IMR-90 (cell line): ENCODE measurements around the gene UBALD1. TPM values are rescaled to one million over a fixed set of nuclear protein-coding genes. Genes with fewer than 3 reads are reported as not detected.

Experiments
- ATAC-seq: fragments of 200-7000 bp; cut with Tn5 transposase; 2 replicates; pipeline ENCODE4 v1.9.1; 2020; ENCODE audit warnings: low read depth, mild to moderate bottlenecking, moderate library complexity
- BruUV-seq: library from RNA; stranded (reverse); fragments of 400-500 nt; replicated peaks from 2 replicates; lab custom pipeline; 2021; lab: Mats Ljungman, UMichigan
- CTCF ChIA-PET: fragments of 300-600 bp; formaldehyde crosslinking; extraction: SDS; loops from one replicate; lab custom pipeline; 2021; ENCODE audit warnings: antibody characterized with exemption; lab: Yijun Ruan, JAX
- POLR2A ChIA-PET: fragments of 300-600 bp; sonication (Branson Sonifier 250); formaldehyde crosslinking; loops from one replicate; lab custom pipeline; 2022; ENCODE audit warnings: antibody characterized with exemption; ENCODE audit not compliant: unreplicated experiment; lab: Charles Lee
- DNase-seq: peaks from one replicate; pipeline ENCODE4 v3.0.0; 2013
- H2AFZ ChIP-seq: replicated peaks from 2 replicates; pipeline ENCODE3; 2013; ENCODE audit warnings: low read length, mild to moderate bottlenecking; ENCODE audit not compliant: poor library complexity
- H2AK5ac ChIP-seq: 2 replicates; pipeline ENCODE4 v1.6.1; 2013; ENCODE audit warnings: low read depth, low read length, inconsistent platforms
- H2AK9ac ChIP-seq: replicated peaks from 2 replicates; pipeline ENCODE3; 2013; ENCODE audit warnings: mild to moderate bottlenecking, low read depth, low read length, moderate library complexity; ENCODE audit not compliant: poor library complexity
- H2BK120ac ChIP-seq: 2 replicates; pipeline ENCODE4 v1.6.1; 2013; ENCODE audit warnings: low read depth, low read length, inconsistent platforms
- H2BK15ac ChIP-seq: 3 replicates; pipeline ENCODE4 v1.6.1; 2013; ENCODE audit warnings: low read depth, low read length, inconsistent platforms
- H2BK20ac ChIP-seq: 2 replicates; pipeline ENCODE4 v1.6.1; 2013; ENCODE audit warnings: low read depth, mild to moderate bottlenecking, inconsistent platforms, low read length, moderate library complexity
- H2BK5ac ChIP-seq: 2 replicates; pipeline ENCODE4 v1.6.1; 2013; ENCODE audit warnings: mild to moderate bottlenecking, low read depth, low read length, inconsistent platforms; ENCODE audit not compliant: poor library complexity, severe bottlenecking
- H3K14ac ChIP-seq: replicated peaks from 2 replicates; pipeline ENCODE4 v1.6.1; 2013; ENCODE audit warnings: low read depth, low read length, inconsistent platforms
- H3K18ac ChIP-seq: 2 replicates; pipeline ENCODE4 v1.6.1; 2013; ENCODE audit warnings: low read depth, low read length, control low read depth
- H3K23ac ChIP-seq: 2 replicates; pipeline ENCODE4 v1.6.1; 2013; ENCODE audit warnings: low read depth, low read length, inconsistent platforms
- H3K27ac ChIP-seq: 2 replicates; pipeline ENCODE4 v1.5.1; 2013; ENCODE audit warnings: mild to moderate bottlenecking, control low read depth, low read length; ENCODE audit not compliant: insufficient read depth
- H3K27me3 ChIP-seq: 2 replicates; pipeline ENCODE4 v1.6.1; 2013; ENCODE audit warnings: low read length; ENCODE audit not compliant: control insufficient read depth, insufficient read depth
- H3K36me3 ChIP-seq: 2 replicates; pipeline ENCODE4 v1.6.1; 2013; ENCODE audit warnings: low read length, mixed read lengths; ENCODE audit not compliant: control insufficient read depth, insufficient read depth
- H3K4ac ChIP-seq: 2 replicates; pipeline ENCODE4 v1.6.1; 2013; ENCODE audit warnings: low read depth, low read length, inconsistent platforms
- H3K4me1 ChIP-seq: 2 replicates; pipeline ENCODE4 v1.6.1; 2013; ENCODE audit warnings: low read length, mixed read lengths; ENCODE audit not compliant: control insufficient read depth, insufficient read depth
- H3K4me2 ChIP-seq: 2 replicates; pipeline ENCODE4 v1.6.1; 2013; ENCODE audit warnings: low read depth, mild to moderate bottlenecking, control low read depth, low read length, moderate library complexity
- H3K4me3 ChIP-seq: 2 replicates; pipeline ENCODE4 v1.5.1; 2013; ENCODE audit warnings: low read depth, mild to moderate bottlenecking, control low read depth, low read length, moderate library complexity; ENCODE audit not compliant: insufficient read depth
- H3K56ac ChIP-seq: 2 replicates; pipeline ENCODE4 v1.6.1; 2013; ENCODE audit warnings: low read length, inconsistent platforms; ENCODE audit not compliant: insufficient read depth; ENCODE audit errors: extremely low read depth
- H3K79me1 ChIP-seq, 2 experiments: 2 replicates each; pipeline ENCODE4 v1.6.1; 2013; ENCODE audit warnings: low read length in 2 of 2, inconsistent platforms in 1 of 2, low read depth in 1 of 2
- H3K9ac ChIP-seq: 2 replicates; pipeline ENCODE4 v1.6.1; 2013; ENCODE audit warnings: low read depth, low read length, control low read depth
- H3K9me1 ChIP-seq: 2 replicates; pipeline ENCODE4 v1.6.1; 2013; ENCODE audit warnings: low read length, inconsistent platforms; ENCODE audit not compliant: insufficient read depth
- H3K9me3 ChIP-seq: 2 replicates; pipeline ENCODE4 v1.6.1; 2013; ENCODE audit warnings: low read length; ENCODE audit not compliant: control insufficient read depth, insufficient read depth
- H4K20me1 ChIP-seq: 2 replicates; pipeline ENCODE4 v1.6.1; 2013; ENCODE audit warnings: low read length, inconsistent platforms; ENCODE audit not compliant: insufficient read depth
- H4K5ac ChIP-seq: 2 replicates; pipeline ENCODE4 v1.6.1; 2013; ENCODE audit warnings: mild to moderate bottlenecking, low read depth, low read length, control low read depth
- H4K8ac ChIP-seq, 2 experiments: 2 replicates each; pipeline ENCODE4 v1.6.1; 2013; ENCODE audit warnings: low read depth in 2 of 2, low read length in 2 of 2, control low read depth in 1 of 2, inconsistent platforms in 1 of 2
- H4K91ac ChIP-seq: 2 replicates; pipeline ENCODE4 v1.6.1; 2013; ENCODE audit warnings: low read depth, low read length, inconsistent platforms; ENCODE audit not compliant: insufficient read depth
- BHLHE40 ChIP-seq: fragments of 150-350 bp; IDR thresholded peaks from 2 replicates; pipeline ENCODE4 v1.6.1; 2016; ENCODE audit warnings: mild to moderate bottlenecking, low read depth, low read length
- CEBPB ChIP-seq: IDR thresholded peaks from 2 replicates; pipeline ENCODE4 v1.6.1; 2012; ENCODE audit warnings: low read depth, low read length, improper control_type of control experiment
- CHD1 ChIP-seq: IDR thresholded peaks from 2 replicates; pipeline ENCODE4 v1.6.1; 2012; ENCODE audit warnings: low read depth, low read length, improper control_type of control experiment
- CTCF ChIP-seq: conservative IDR thresholded peaks from 2 replicates; pipeline ENCODE4 v1.5.1; 2012; ENCODE audit warnings: mild to moderate bottlenecking, low read depth, low read length, improper control_type of control experiment
- ELK1 ChIP-seq: fragments of 150-350 bp; IDR thresholded peaks from 2 replicates; pipeline ENCODE4 v1.6.1; 2016; ENCODE audit warnings: low read depth, mild to moderate bottlenecking, low read length, moderate library complexity, borderline replicate concordance
- FOS ChIP-seq: fragments of 150-350 bp; IDR thresholded peaks from 2 replicates; pipeline ENCODE4 v1.6.1; 2016; ENCODE audit warnings: low read depth, low read length
- MAFK ChIP-seq: IDR thresholded peaks from 2 replicates; pipeline ENCODE4 v1.6.1; 2012; ENCODE audit warnings: low read depth, low read length, improper control_type of control experiment
- MAZ ChIP-seq: IDR thresholded peaks from 2 replicates; pipeline ENCODE4 v1.6.1; 2012; ENCODE audit warnings: low read depth, mild to moderate bottlenecking, low read length, improper control_type of control experiment, moderate library complexity, borderline replicate concordance
- NFE2L2 ChIP-seq: fragments of 150-350 bp; IDR thresholded peaks from 2 replicates; pipeline ENCODE4 v1.6.1; 2016; ENCODE audit warnings: low read depth, mild to moderate bottlenecking, low read length
- POLR2A ChIP-seq: IDR thresholded peaks from 2 replicates; pipeline ENCODE4 v1.6.1; 2012; ENCODE audit warnings: mild to moderate bottlenecking, low read depth, low read length
- RFX5 ChIP-seq: IDR thresholded peaks from 2 replicates; pipeline ENCODE4 v1.8.0; 2012; ENCODE audit warnings: low read depth, mild to moderate bottlenecking, low read length, moderate library complexity
- SMC3 ChIP-seq: fragments of 150-350 bp; IDR thresholded peaks from 2 replicates; pipeline ENCODE4 v1.6.1; 2016; ENCODE audit warnings: low read depth, mild to moderate bottlenecking, antibody characterized with exemption, low read length, moderate library complexity
- WGBS, 2 experiments: methylation state at CpG; one replicate each; pipeline versions ENCODE4 v1.1.5 to v1.1.7; 2013; ENCODE audit warnings: missing lambda C conversion rate in 2 of 2; ENCODE audit not compliant: insufficient read length in 1 of 2; ENCODE audit errors: extremely low coverage in 2 of 2; 5-methylcytosine and 5-hydroxymethylcytosine counted together
- dilution Hi-C: fragments of 300-500 bp; cut with HindIII; formaldehyde crosslinking; loops from one replicate; pipeline ENCODE4 v1.14.3; 2018; ENCODE audit warnings: low sequenced_read_pairs; ENCODE audit not compliant: unreplicated experiment
- in situ Hi-C: fragments of 300-500 bp; cut with MboI; formaldehyde crosslinking; loops from 3 replicates; pipeline ENCODE4 v1.14.3; 2019; ENCODE audit warnings: low sequenced_read_pairs, inconsistent platforms, mixed read lengths
- intact Hi-C: fragments of 100-400 bp; cut with micrococcal nuclease; formaldehyde crosslinking; loops from 2 replicates; pipeline ENCODE4 v1.10.0; 2022
- polyA plus RNA-seq, 3 experiments: library from polyadenylated mRNA; depleted of rRNA; stranded (reverse); fragments of >200 nt; gene quantifications; 2 replicates each; pipeline ENCODE4 v1.2.3, GENCODE V29; 2012; ENCODE audit warnings: low replicate concordance in 1 of 3
- total RNA-seq: library from RNA; depleted of rRNA; stranded (reverse); fragments of >200 nt; gene quantifications from 2 replicates; pipeline ENCODE4 v1.2.3, GENCODE V29; 2012

Gene UBALD1
- total and polyA plus RNA-seq, 2 of the 4 experiments (the other 2 are of a cell fraction): 1.3 to 14.5 TPM

GRCh38 chr16:4603624-4604170 is 11.0 kb downstream of the UBALD1 start:
- WGBS, 2 experiments: 78% methylated on average over 5 of the region's 13 CpGs; no CpG with 5 or more reads in 1 of the 2 experiments
- Histone ChIP-seq H3K9ac (no peak overlapping the region), H2BK15ac (no peak overlapping the region), H2BK120ac (no peak overlapping the region), H4K5ac (no peak overlapping the region), H3K4me1 (no peaks in the 10 kb centered on the region), H3K9me3 (no peaks in the 10 kb centered on the region), H3K18ac (no peak overlapping the region), H3K27ac (no peak overlapping the region), H3K9me1 (no peaks in the 10 kb centered on the region), H2AFZ (no peak overlapping the region), H3K36me3 (peaks cover 17% of the 10 kb centered on the region; the same call in 1 of the 2 replicates), H3K27me3 (peaks cover 13% of the 10 kb centered on the region), H3K79me1 (peaks cover 3 to 12% of the 10 kb centered on the region in 2 experiments; a peak in 2 of 4 replicates), H4K20me1 (peaks cover 12% of the 10 kb centered on the region), H3K4me2 (no peak overlapping the region), H3K4ac (no peak overlapping the region), H2AK9ac (no peak overlapping the region), H2AK5ac (no peak overlapping the region), H3K56ac (no peak overlapping the region), H3K14ac (no peak overlapping the region), H4K91ac (no peak overlapping the region), H3K23ac (no peak overlapping the region), H3K4me3 (no peak overlapping the region), H4K8ac (no peak overlapping the region), H2BK20ac (no peak overlapping the region), H2BK5ac (no peak overlapping the region)
- CTCF ChIA-PET: no interaction called here
- TF ChIP-seq NFE2L2 (no peak), SMC3 (no peak), CHD1 (no peak), CTCF (no peak), MAFK (no peak), CEBPB (no peak), RFX5 (no peak), FOS (no peak), ELK1 (no peak), POLR2A (no peak), BHLHE40 (no peak), MAZ (no peak)
- ATAC-seq (no peak), DNase-seq (no peak)
- dilution Hi-C loops: no loop called here
- POLR2A ChIA-PET: no interaction called here
- BruUV-seq: no TSS peak
- intact Hi-C loops: no loop called here
- in situ Hi-C loops: no loop called here
